Stimulated activated CD4-positive, alpha-beta T cell treated with anti-CD3 and anti-CD28 coated beads, Interleukin-4, amount 100 ng/mL, for 48 hours (primary cell): ENCODE data around the gene TANGO2.
A peak's percentile ranks its signal among the peaks of the same experiment; 100 is the strongest.

ENCODE experiments used
- DNase-seq, 2 donors: peaks; one replicate each; pipeline ENCODE4 v3.0.0-alpha.2; 2020; ENCODE audit warnings: low read depth in 2 of 2

TANGO2 gene

DNA sequence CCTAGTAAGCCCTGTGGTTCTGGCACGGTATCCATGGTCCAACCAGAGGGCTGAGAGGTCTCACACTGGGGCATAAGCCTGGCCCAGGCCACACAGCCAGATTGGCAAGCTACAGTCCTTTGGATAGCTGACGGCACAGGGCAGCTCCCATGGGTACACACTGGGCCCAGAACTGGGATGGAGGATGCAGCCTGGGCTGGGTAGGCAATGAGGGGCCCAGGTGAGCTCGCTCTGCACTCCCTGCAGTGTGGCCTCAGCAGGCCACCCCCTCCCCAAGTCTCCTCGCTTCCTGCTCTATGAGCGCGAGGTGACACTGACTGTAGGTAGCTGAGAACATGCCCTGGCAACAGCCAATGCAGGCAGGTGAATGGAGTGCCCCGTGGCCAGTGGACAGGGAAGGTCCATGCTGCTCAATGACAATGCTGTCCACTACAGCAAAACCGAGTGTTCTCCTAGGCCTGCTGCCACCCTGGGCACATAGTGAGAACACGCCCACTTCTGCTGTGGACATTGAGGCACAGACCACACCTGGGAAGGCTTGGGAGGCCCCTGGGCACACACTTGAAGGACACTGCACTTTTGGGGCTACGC is 8.1 kb upstream of the TANGO2 start:
- no peak for DNase-seq

GRCh38 chr22:20013382-20013871 is 7.5 kb upstream of the TANGO2 start:
- no peak for DNase-seq

DNA sequence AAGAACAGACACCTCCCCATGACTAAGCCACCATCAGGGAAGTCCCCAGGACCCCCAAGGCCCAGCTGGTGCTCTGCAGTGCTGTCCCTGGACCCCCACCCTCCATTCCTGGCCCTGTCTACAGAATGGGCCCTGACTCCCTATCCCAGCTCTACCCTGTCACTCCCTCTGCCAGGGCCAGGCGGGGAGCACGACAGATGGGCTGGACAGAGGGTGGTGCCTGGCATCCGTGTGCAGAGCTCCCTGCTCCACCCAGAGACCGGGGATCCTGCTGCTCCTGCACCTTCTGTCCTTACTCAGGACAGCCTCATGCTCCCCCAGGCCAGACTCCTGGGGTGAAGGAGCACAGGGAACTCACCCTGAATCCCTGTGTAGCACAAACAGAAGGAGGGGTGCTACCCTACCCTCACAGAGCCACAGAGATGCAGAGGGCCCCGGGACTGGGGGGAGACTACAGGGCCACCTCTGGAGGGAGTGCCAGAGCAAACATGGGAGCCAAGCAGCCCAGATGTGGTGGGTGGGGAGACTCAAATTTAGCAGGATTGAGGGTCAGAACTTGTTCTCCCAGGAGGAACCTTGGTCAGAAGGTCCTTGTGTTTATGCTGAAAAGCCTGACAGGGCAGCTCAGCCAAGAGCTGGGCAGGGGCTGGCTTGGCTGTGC is 6.3 kb upstream of the TANGO2 start:
- DNase-seq: no peak

DNA sequence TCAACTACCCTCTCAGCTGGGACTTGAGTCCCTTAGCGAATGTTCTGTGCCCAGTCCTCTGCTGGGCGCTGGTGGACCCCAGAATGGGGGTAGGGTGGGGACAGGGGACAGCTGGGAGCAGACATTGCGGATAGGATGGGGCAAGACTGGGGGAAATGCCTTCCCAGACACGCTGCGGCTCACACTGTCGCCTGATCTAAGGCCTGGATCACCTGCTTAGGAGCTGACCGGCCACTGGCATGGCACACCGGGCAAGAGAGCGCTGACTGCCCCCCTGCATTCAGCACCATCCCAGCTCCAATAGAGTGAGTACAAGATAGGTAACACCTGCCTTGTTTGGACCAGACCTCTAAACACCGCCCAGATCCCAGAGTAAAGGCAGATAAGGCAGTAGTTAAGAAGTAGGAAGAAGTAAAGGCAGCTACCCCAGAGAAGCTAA is 5.7 kb upstream of the TANGO2 start:
- no peak for DNase-seq

DNA sequence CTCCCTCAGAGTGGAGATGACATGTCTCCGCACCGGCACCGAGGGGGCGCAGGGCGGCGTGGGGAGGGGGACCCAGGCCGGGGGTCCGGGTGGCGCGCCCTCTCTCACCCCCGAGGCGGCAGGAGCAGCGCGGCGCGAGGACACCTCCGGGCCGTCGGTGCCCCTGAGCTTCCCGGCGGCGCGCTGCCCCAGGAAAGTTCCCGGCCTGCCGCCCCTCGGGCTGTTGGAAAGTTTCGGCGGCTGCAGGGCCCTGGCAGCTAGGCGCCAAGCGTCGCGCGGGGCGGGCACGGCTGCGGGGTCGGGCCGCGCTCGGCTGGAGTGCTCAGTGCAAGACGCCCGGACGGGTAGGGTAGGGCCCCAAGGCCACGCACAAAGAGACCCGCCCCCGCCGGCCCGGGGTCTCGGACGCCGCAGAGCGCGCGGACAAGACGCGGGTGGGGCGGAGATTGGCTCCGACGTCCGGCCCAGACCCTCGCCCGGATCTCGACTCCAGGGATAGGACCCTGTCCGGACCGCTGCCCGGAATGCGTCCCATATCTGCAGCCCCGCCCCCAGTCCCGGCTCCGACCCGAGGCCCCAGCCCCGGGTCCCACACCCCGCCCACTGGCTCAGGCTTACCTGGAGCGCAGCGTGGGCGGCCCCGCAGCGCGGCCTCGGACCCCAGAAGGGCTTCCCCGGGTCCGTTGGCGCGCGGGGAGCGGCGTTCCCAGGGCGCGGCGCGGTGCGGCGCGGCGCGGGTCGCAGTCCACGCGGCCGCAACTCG is 4.8 kb upstream of the TANGO2 start:
- DNase-seq: peak in 1 of 2 donors; percentile 7

DNA sequence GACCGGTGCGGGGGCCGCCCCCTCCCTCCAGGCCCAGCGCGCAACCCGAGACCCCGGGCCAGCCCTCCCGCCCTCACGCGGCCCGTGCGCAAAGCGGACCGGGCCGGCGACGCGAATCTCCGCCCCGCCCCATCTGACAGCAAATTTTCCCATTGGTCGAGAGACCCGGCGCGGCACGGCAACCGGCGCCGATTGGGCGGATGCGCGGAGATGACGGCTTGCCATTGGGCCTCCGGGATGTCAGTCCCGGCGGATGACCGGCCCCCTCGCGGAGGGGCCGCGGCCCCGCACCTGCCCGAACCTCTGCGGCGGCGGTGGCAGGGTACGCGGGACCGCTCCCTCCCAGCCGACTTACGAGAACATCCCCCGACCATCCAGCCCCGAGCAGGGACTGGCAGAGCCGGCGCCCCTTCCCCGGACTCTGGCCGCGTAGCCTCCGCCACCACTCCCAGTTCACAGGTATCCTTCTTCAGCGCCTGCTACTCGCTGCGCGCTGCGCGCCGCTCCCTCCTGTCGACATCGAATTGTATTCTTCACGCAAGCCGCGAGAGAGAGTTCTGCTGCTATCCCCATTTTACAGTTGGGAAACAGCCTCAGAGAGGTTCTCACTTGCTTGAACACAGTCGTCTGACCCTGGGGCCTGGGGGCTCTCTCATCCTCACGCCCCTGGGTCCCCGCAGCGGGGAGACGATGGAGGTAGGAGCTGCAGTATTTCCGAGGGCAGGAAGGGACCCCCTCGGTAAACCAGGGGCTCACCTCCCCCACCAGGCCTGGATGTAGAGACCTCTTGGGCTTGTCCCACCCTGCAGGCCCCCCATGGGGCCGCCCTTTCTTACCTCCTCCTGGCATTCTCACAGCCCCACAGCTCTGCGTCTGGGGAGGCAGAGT is 3.9 kb upstream of the TANGO2 start, which contains the start of gene ARVCF:
Gene ARVCF, minus strand, starts transcription at position 90 of the 888 bp plus-strand sequence. CDS start 26,029 bp downstream, outside the sequence.
- peak; percentile 87 to 89 for DNase-seq

- no peak for DNase-seq
Observed at GRCh38 chr22:20017622-20017958, 3.3 kb upstream of the TANGO2 start.

DNA sequence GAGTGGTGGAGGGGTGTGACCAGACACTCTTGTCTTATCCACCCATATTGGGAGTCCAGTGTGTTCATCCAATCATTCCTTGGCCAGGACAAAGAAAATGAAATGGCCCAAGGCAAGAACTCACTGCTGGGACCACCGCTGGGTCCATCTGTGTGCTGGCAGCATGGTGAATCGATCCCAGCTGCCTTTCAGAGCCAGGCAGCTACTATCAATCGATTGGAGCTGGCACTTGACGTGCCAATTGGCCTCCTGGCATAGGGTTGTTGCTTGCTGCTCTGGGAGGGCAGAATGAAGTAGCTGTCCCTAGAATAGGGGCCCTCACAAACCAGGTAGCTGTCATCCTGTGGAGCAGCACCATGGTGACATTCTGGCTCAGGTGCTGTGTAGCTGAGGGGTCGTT is 2.9 kb upstream of the TANGO2 start:
- DNase-seq: no peak

DNA sequence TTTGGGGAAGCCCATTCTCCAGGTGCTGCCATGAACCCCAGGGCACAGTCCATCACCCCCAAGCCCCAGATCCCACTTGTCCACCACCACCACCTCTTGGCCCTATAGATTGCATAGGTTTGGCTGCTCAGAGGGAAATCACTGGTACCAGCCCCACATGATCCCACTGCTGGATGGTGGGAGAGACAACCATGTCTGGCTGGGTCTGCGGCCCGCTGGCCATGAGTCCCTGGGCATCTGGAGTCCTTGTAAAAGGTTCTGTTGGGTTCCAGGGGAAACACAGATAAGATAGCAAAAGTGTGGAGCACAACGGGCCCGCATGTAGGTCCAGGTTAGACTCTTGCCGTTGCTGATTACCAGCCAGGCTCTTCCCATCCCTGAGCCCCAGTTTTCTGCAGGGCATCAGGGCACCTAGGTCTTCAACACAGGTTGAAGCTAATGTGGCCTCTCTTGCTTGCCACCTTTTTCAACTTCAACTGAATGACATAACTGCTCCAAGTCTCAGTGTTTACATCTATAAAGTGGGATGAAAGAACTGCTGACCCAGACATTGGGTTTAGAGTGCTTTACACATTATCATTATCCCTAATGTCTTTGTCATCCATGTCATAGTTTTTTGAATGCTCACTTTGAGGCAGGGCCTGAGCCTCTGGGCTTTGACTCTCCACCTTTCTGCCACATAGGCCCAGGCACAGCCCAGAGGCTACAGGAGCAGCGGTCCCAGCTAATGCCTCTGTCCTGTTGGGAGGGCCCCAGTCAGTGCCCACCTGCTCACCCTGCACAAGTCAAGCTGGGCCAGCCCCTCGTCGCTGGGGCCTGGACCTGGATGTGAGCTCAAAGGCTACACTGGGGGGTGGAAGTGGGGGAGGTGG is 1.0 kb upstream of the TANGO2 start:
- no peak for DNase-seq

- peak; percentile 11 to 13 for DNase-seq
Observed at GRCh38 chr22:20021196-20022181, 579 bp downstream of the TANGO2 start.

DNA sequence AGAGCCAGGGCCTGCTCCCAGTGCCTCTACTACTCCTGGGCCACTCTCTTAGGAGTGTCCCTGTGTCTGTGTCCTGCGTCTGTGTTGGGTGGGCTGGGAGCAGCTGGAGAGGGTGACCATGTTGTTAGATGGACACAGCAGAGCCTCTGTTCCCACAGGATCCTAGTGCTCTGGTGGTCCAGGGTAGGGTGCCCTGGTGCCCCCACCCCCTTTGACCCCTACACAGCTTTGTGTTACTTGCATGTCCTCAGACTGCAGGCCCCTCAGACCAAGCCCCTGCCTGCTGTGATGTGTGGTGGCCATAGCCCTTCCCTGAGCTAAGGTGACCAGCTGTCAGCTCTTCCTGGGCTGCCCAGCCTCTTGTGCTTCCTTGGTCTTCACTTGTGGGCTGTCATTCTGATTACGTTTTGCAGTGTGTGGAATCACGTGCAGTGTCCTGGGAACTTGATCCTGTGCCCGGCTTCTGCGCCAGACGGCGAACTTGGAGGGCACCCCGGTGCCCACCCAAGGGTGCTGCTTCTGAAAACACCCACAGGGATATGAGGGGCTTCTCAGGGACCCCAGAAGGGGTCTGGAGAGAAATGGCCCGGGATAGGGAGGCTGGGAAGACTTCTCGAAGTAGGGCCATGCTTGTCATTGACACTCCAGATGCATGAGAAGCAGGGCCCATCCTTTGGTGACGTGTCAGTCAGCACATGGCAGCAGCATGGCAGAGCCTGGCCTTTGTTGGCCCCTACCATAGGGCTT is 1.5 kb downstream of the TANGO2 start:
- DNase-seq: no peak

DNA sequence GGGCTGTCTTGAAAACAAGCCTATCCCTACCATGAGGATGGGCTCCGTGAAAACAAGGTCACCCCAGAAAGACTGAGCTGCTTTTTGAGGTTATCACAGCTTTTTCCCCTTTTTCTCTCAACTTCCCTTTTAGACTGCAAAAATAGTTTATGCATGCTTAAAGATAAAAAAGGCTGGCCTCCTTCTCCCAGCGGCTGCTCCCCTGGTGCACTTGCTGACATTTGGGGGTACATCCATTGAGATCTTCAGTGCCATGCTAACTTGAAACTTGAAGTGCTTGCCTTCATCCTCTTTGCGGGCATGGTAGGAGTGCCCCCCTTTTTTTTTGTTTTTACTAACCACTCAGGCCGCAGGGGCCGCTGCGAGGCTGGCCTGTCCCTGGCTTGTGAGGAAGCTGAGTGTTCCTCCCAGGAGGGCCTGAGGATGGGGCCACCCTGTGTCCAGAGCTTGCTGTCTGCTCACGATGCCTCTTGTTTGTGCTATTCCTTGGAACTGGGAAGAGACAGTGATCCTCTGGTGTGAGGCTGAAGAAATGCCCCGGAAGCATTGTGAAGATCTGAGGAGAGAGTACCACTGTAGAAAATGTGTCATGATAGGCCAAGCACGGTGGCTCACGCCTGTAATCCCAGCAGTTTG is 2.2 kb downstream of the TANGO2 start:
- no peak for DNase-seq

GRCh38 chr22:20024225-20024624 is 3.3 kb downstream of the TANGO2 start:
- DNase-seq: no peak

GRCh38 chr22:20024650-20025397 is 3.9 kb downstream of the TANGO2 start:
- DNase-seq: no peak

- DNase-seq: no peak
Observed at GRCh38 chr22:20025401-20026203, 4.7 kb downstream of the TANGO2 start.

DNA sequence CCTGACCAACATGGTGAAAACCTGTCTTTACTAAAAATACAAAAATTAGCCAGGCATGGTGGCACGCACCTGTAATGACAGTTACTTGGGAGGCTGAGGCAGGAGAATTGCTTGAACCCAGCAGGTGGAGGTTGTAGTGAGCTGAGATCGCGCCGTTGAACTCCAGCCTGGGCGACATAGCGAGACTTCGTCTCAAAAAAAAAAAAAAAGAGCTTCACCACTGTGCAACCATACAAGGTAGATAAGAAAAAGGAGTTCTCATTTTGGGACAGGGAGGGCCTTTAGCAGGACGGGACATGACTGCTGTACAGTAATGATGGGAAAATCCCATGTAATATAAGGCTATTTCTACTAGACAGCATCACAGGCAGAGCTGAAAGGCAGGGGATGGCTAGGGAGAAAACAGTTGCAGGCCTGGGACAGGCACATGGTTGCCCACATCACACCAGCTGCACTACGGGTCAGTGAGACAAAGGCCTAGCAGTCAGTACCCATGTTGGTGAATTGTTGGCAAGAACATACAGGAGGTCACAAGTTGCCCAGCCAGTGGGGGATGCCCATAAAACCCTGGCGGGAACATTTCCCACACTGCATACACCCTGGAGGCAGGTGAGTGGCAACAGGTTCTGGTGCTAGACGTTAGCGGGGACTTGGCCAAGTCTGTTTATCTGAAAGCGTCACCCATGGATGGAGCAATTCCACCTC is 5.4 kb downstream of the TANGO2 start:
- DNase-seq: no peak
